SK-N-SH (cell line): ENCODE results near the gene SHISA5.
"Not testable (repeated sequence)": the region's sequence is repeated elsewhere in the genome, so short reads cannot be mapped to it uniquely, and the experiment has no call there.

ENCODE experiments used
- CHD2 ChIP-seq: fragments of 150-350 bp; IDR thresholded peaks from 2 replicates; pipeline ENCODE4 v1.6.1; 2018; ENCODE audit warnings: low read length; ENCODE audit not compliant: partially characterized antibody
- CTCF ChIP-seq: fragments of 200-600 bp; sonication (generic); IDR thresholded peaks from 2 replicates; pipeline ENCODE4 v1.6.1; 2017; ENCODE audit warnings: antibody characterized with exemption, mild to moderate bottlenecking, moderate library complexity
- FOXM1 ChIP-seq: IDR thresholded peaks from 2 replicates; pipeline ENCODE4 v1.4.0; 2012; ENCODE audit warnings: low read depth, mild to moderate bottlenecking
- GABPA ChIP-seq: IDR thresholded peaks from 2 replicates; pipeline ENCODE4 v1.4.0; 2012; ENCODE audit warnings: low read depth, mild to moderate bottlenecking
- JUND ChIP-seq: IDR thresholded peaks from 2 replicates; pipeline ENCODE4 v1.4.0; 2012
- MAX ChIP-seq: IDR thresholded peaks from 2 replicates; pipeline ENCODE4 v1.4.0; 2012; ENCODE audit warnings: low read depth
- MEF2A ChIP-seq: IDR thresholded peaks from 2 replicates; pipeline ENCODE4 v1.4.0; 2012; ENCODE audit warnings: low read depth, borderline replicate concordance
- PBX3 ChIP-seq: IDR thresholded peaks from 2 replicates; pipeline ENCODE4; 2012
- RAD21 ChIP-seq: IDR thresholded peaks from 2 replicates; pipeline ENCODE4 v1.6.1; 2012; ENCODE audit warnings: mild to moderate bottlenecking, low read length
- RCOR1 ChIP-seq: fragments of 150-350 bp; IDR thresholded peaks from 2 replicates; pipeline ENCODE4 v1.6.1; 2017; ENCODE audit warnings: antibody characterized with exemption, low read length
- ZBTB33 ChIP-seq: IDR thresholded peaks from 2 replicates; pipeline ENCODE4 v1.4.0; 2012; ENCODE audit warnings: low read depth, borderline replicate concordance

- TF ChIP-seq CTCF, CHD2, RCOR1, JUND, FOXM1, MEF2A, GABPA, RAD21, PBX3, MAX, ZBTB33: not testable (repeated sequence)
These were observed 29.9 kb downstream of the SHISA5 start for GRCh38 chr3:48474031-48474430.
